OCI-LY1 (cell line): ENCODE data around the gene CACNA1C.

ENCODE experiments used
- H2AFZ ChIP-seq: fragments of 200-600 bp; sonication (generic), shearing (Covaris generic); 2 replicates; pipeline ENCODE4 v1.6.0; 2014; ENCODE audit warnings: antibody characterized with exemption, mild to moderate bottlenecking, low read length
- H3F3A ChIP-seq: fragments of 200-600 bp; sonication (generic), shearing (Covaris generic); 2 replicates; pipeline ENCODE4 v1.6.0; 2014; ENCODE audit warnings: mild to moderate bottlenecking, antibody characterized with exemption, low read length, moderate library complexity; ENCODE audit not compliant: insufficient read depth
- H3K27ac ChIP-seq: fragments of 200-600 bp; sonication (generic); 2 replicates; pipeline ENCODE4 v1.5.1; 2014; ENCODE audit warnings: low read length, mixed run types, mild to moderate bottlenecking, low read depth; ENCODE audit not compliant: poor library complexity, severe bottlenecking
- H3K27me3 ChIP-seq: fragments of 200-600 bp; sonication (generic); 2 replicates; pipeline ENCODE4 v1.6.0; 2014; ENCODE audit warnings: antibody characterized with exemption, mild to moderate bottlenecking, low read length, moderate library complexity; ENCODE audit not compliant: insufficient read depth
- H3K36me3 ChIP-seq: fragments of 200-600 bp; sonication (generic); 2 replicates; pipeline ENCODE4 v1.6.1; 2014; ENCODE audit warnings: mild to moderate bottlenecking, antibody characterized with exemption, low read length, moderate library complexity, mixed read lengths; ENCODE audit not compliant: insufficient read depth
- H3K4me1 ChIP-seq: fragments of 200-600 bp; sonication (generic); 2 replicates; pipeline ENCODE4 v1.5.1; 2014; ENCODE audit warnings: mild to moderate bottlenecking, low read length, moderate library complexity; ENCODE audit not compliant: insufficient read depth, severe bottlenecking
- H3K4me2 ChIP-seq: fragments of 200-600 bp; sonication (generic), shearing (Covaris generic); 2 replicates; pipeline ENCODE4 v1.6.1; 2014; ENCODE audit warnings: low read length
- H3K4me3 ChIP-seq: fragments of 200-600 bp; sonication (generic); 2 replicates; pipeline ENCODE4 v1.5.1; 2014; ENCODE audit warnings: low read length, low read depth, mild to moderate bottlenecking, mixed read lengths; ENCODE audit not compliant: poor library complexity, severe bottlenecking
- H3K79me2 ChIP-seq: fragments of 200-600 bp; shearing (Covaris generic); 2 replicates; pipeline ENCODE4 v1.6.1; 2016; ENCODE audit warnings: mixed run types, low read length, mixed read lengths; ENCODE audit not compliant: insufficient read depth
- H3K9ac ChIP-seq: fragments of 200-600 bp; sonication (generic), shearing (Covaris generic); 2 replicates; pipeline ENCODE4 v1.6.1; 2014; ENCODE audit warnings: mild to moderate bottlenecking, low read length, mixed read lengths
- H3K9me2 ChIP-seq: fragments of 200-600 bp; sonication (generic), shearing (Covaris generic); 2 replicates; pipeline ENCODE4 v1.6.1; 2014; ENCODE audit warnings: low read depth, mild to moderate bottlenecking, low read length, mixed read lengths
- H3K9me3 ChIP-seq: fragments of 200-600 bp; shearing (Covaris generic); 2 replicates; pipeline ENCODE4 v1.6.1; 2014; ENCODE audit warnings: low read length, mixed read lengths
- H4K20me1 ChIP-seq: fragments of 200-600 bp; sonication (generic), shearing (Covaris generic); 2 replicates; pipeline ENCODE4 v1.6.0; 2016; ENCODE audit warnings: mild to moderate bottlenecking, low read length; ENCODE audit not compliant: insufficient read depth
- EZH2 ChIP-seq: fragments of 200-600 bp; sonication (generic), shearing (Covaris generic); IDR thresholded peaks from 2 replicates; pipeline ENCODE4 v1.8.0; 2017; ENCODE audit warnings: borderline replicate concordance, mixed run types, mild to moderate bottlenecking, antibody characterized with exemption, low read length, moderate library complexity, mixed read lengths
- TF ChIP-seq, protein P1 (sequence below): fragments of 200-600 bp; sonication (generic), shearing (Covaris generic); IDR thresholded peaks from 2 replicates; pipeline ENCODE4 v1.5.1; 2017; ENCODE audit warnings: mild to moderate bottlenecking, antibody characterized with exemption, low read length, moderate library complexity, mixed read lengths

The CACNA1C gene

DNA sequence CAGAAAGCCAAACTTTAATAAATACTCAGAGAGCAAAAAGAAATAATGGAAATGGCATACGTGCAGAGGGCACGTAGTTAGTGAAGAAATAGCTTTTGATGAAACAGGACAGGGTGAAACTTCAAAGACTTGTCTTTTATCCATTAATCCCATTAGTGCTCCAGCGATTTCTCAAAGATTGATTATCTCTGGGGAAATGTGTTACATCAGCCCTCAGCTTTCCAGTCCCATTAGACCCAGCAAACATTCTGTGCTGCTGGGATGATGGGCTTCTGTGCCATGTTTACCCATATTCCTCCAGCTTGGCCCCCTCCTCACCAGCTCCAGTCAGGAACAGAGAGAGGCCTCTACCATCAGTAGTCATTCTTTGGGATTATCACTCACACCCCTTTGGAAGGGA lies 113.1 kb downstream of the CACNA1C start:
- Histone ChIP-seq H3K9me2 (no peaks in the 10 kb centered on the region), H3K9me3 (peaks cover 15% of the 10 kb centered on the region), H2AFZ (no peak overlapping the region), H3K27ac (no peak overlapping the region), H3K4me1 (peaks cover 4% of the 10 kb centered on the region), H4K20me1 (no peaks in the 10 kb centered on the region), H3K79me2 (no peaks in the 10 kb centered on the region), H3K36me3 (peaks cover 8% of the 10 kb centered on the region; the same call in 1 of the 2 replicates), H3F3A (no peaks in the 10 kb centered on the region), H3K27me3 (peaks cover 11% of the 10 kb centered on the region; the same call in 1 of the 2 replicates), H3K9ac (no peak overlapping the region), H3K4me2 (no peak overlapping the region), H3K4me3 (no peak overlapping the region)
- TF ChIP-seq EZH2: no peak
- TF ChIP-seq, protein P1, sequence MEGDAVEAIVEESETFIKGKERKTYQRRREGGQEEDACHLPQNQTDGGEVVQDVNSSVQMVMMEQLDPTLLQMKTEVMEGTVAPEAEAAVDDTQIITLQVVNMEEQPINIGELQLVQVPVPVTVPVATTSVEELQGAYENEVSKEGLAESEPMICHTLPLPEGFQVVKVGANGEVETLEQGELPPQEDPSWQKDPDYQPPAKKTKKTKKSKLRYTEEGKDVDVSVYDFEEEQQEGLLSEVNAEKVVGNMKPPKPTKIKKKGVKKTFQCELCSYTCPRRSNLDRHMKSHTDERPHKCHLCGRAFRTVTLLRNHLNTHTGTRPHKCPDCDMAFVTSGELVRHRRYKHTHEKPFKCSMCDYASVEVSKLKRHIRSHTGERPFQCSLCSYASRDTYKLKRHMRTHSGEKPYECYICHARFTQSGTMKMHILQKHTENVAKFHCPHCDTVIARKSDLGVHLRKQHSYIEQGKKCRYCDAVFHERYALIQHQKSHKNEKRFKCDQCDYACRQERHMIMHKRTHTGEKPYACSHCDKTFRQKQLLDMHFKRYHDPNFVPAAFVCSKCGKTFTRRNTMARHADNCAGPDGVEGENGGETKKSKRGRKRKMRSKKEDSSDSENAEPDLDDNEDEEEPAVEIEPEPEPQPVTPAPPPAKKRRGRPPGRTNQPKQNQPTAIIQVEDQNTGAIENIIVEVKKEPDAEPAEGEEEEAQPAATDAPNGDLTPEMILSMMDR: no peak

GRCh38 chr12:2166696-2167095 lies 113.9 kb downstream of the CACNA1C start:
- H3F3A ChIP-seq: no peaks in the 10 kb centered on the region

GRCh38 chr12:2167231-2167630 lies 114.4 kb downstream of the CACNA1C start:
- Histone ChIP-seq H3K9ac (no peak overlapping the region), H3K4me3 (no peak overlapping the region), H3K36me3 (peaks cover 8% of the 10 kb centered on the region; the same call in 1 of the 2 replicates), H3K4me2 (no peak overlapping the region), H3F3A (no peaks in the 10 kb centered on the region), H3K27me3 (peaks cover 11% of the 10 kb centered on the region; the same call in 1 of the 2 replicates), H3K79me2 (no peaks in the 10 kb centered on the region), H3K9me3 (peaks cover 15% of the 10 kb centered on the region), H4K20me1 (no peaks in the 10 kb centered on the region), H2AFZ (no peak overlapping the region), H3K27ac (no peak overlapping the region), H3K4me1 (no peaks in the 10 kb centered on the region), H3K9me2 (no peaks in the 10 kb centered on the region)
- TF ChIP-seq, protein P1: no peak
- no peak for TF ChIP-seq EZH2

More at GRCh38 chr12:2166696-2167095, 113.9 kb downstream of the CACNA1C start:
- Histone ChIP-seq H3K36me3 (peaks cover 8% of the 10 kb centered on the region; the same call in 1 of the 2 replicates), H3K4me2 (no peak overlapping the region), H3K27ac (no peak overlapping the region), H3K79me2 (no peaks in the 10 kb centered on the region), H3K9me2 (no peaks in the 10 kb centered on the region), H3K4me1 (no peaks in the 10 kb centered on the region), H3K9ac (no peak overlapping the region), H4K20me1 (no peaks in the 10 kb centered on the region), H3K9me3 (peaks cover 15% of the 10 kb centered on the region), H3K27me3 (peaks cover 11% of the 10 kb centered on the region; the same call in 1 of the 2 replicates), H2AFZ (no peak overlapping the region), H3K4me3 (no peak overlapping the region)
- no peak for TF ChIP-seq EZH2
- TF ChIP-seq, protein P1: no peak
